ENCODE measurements around the gene PCYT2. TPM values are rescaled to one million over a fixed set of nuclear protein-coding genes. Genes with fewer than 3 reads are reported as not detected.

The PCYT2 gene
- total and polyA plus RNA-seq, 10 of the 15 experiments (the other 5 are each of a cell fraction or from before 2014, with no cell fraction given), result 0.63 to 72.0 (median 45.0) TPM

DNA sequence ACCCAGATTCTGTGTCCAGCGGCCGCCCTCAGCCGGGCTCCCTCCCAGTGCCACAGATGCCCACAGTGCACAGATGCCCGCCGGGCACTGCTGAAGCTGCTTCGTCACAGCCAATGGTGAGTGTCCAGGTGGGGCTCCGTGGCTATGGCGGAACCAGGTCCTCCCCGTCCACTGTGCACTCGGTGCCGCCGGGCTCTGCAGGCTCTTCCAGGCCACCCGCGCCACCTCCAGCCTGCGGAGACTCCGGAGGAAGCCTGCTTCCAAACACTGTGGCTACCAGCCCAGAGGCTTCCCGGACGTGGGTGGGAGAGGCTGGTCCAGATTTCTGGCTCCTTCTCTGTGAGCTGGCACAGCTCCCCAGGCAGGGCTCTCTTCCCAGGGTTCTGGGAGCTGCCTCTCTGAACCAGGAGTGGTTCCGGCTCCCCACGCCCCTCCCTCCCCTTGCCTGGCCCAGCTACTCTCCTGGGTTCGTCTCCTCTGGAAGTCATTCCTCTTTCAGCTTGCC is 28.7 kb upstream of the PCYT2 start (continued):
- TF ChIP-seq ZBTB11 (CRISPR knock-in tag; IDR thresholded peaks at IDR 0.05), result no peak
- TF ChIP-seq PBX3 (IDR thresholded peaks at IDR 0.05; ENCODE audit: insufficient replicate concordance, low read depth, low read length), result no peak
- no peak for TF ChIP-seq RCOR1 (conservative IDR thresholded peaks at IDR 0.05; ENCODE audit: low read depth, low read length)
- TF ChIP-seq RB1 (IDR thresholded peaks at IDR 0.05; ENCODE audit: borderline replicate concordance), result no peak

DNA sequence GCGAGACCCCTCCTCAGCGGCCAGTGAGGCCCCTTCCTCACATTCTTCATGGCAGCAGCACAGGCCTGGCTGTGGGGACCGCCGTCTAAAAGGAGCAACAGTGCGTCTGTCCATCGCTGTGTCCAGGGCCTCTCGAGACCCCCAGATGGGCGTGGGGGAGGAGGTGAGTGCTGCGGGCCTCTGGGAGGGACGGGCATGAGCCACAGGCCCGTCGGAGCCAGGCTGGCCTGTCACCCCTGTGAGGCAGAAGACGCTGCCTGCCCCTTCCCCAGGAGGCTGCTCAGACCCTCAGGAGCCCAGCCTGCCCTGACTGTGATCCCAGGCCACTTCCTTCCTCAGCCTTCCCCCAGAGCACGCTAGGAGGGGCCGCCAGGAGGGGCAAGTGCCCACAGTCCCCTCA is 28.0 kb upstream of the PCYT2 start:
- no peak overlapping the region for H2AFZ ChIP-seq (ENCODE audit: control insufficient read depth, low read depth, low read length)
- intact Hi-C loops (cut with micrococcal nuclease; ENCODE audit: unreplicated experiment) (no loop called here), in situ Hi-C loops (cut with MboI) (no loop called here)
- no peaks in the 10 kb centered on the region for H3K27me3 ChIP-seq (replicated peaks in 1 of 2; ENCODE audit: control insufficient read depth in 2 of 2, insufficient read depth in 2 of 2, low read length in 1 of 2)
- H3K4me3 ChIP-seq, result no peak overlapping the region
- no peak overlapping the region for H3K9ac ChIP-seq (ENCODE audit: control insufficient read depth, insufficient read depth, low read length)
- H3K4me2 ChIP-seq (ENCODE audit: control insufficient read depth, insufficient read depth), result no peak overlapping the region
- ChIA-PET CTCF (no interaction called here), RAD21 (ENCODE audit: unreplicated experiment) (no interaction called here), POLR2A (interaction anchor here (1.1 kb wide), 1 partner anchor 28 kb away, joined by 3 read pairs; no protein-coding TSS in a partner anchor), SMC1A (ENCODE audit: uncharacterized antibody, unreplicated experiment) (no interaction called here)
- DNase-seq (ENCODE audit: low read depth, low spot score), result no peak
- H4K20me1 ChIP-seq (ENCODE audit: control insufficient read depth, insufficient read depth), result no peaks in the 10 kb centered on the region
- H3K27ac ChIP-seq (ENCODE audit: control insufficient read depth, insufficient read depth), result no peak overlapping the region
- H3K36me3 ChIP-seq (ENCODE audit: control insufficient read depth in 2 of 2, insufficient read depth in 2 of 2, low read length in 1 of 2), result peaks cover 0 to 2% of the 10 kb centered on the region in 2 experiments; a peak in 1 of 4 replicates
- 51% methylated on average over 15 of the region's 15 CpGs for WGBS (ENCODE audit: insufficient coverage, insufficient replicate concordance, low lambda C conversion rate, missing lambda C conversion rate)
- FAIRE-seq, result no peak
- H3K4me1 ChIP-seq (ENCODE audit: control insufficient read depth, insufficient read depth, low read length), result peaks cover 3% of the 10 kb centered on the region; the same call in 1 of the 2 replicates
- no peak for ATAC-seq
- BruUV-seq (replicated peaks), result no TSS peak
- peaks cover 10% of the 10 kb centered on the region for H3K79me2 ChIP-seq (ENCODE audit: control insufficient read depth, insufficient read depth, low read length)
- no peaks in the 10 kb centered on the region for H3K9me3 ChIP-seq (replicated peaks; ENCODE audit: control insufficient read depth, insufficient read depth, low read length)
- TF ChIP-seq NR2C1 (IDR thresholded peaks at IDR 0.05) (no peak), MYC (IDR thresholded peaks at IDR 0.05; ENCODE audit: insufficient read depth, insufficient read length, insufficient replicate concordance, low read length, severe bottlenecking) (no peak), POLR2AphosphoS5 (IDR thresholded peaks at IDR 0.05; ENCODE audit: low read length) (no peak), ATF2 (IDR thresholded peaks at IDR 0.05; ENCODE audit: low read length) (no peak), ZNF274 (IDR thresholded peaks at IDR 0.05; ENCODE audit: insufficient read depth, insufficient read length) (no peak), KDM1A (IDR thresholded peaks at IDR 0.05; ENCODE audit: borderline replicate concordance) (no peak), ZZZ3 (IDR thresholded peaks at IDR 0.05; ENCODE audit: control insufficient read depth, insufficient read length, low read depth) (no peak), NBN (IDR thresholded peaks at IDR 0.05) (no peak), SREBF2 (IDR thresholded peaks at IDR 0.05; ENCODE audit: low read length) (no peak), LARP7 (IDR thresholded peaks at IDR 0.05) (no peak), FOXM1 (IDR thresholded peaks at IDR 0.05; ENCODE audit: low read depth, low read length) (no peak), NFYA (IDR thresholded peaks at IDR 0.05; ENCODE audit: borderline replicate concordance, low read depth, low read length) (no peak), RAD21 (IDR thresholded peaks at IDR 0.05; ENCODE audit: insufficient read depth, low read depth, low read length) (no peak)

All from GM12878 (cell line).